GM21515 (cell line): Measurements from ENCODE around the gene SDR42E2.

Source experiments
- ATAC-seq: cut with Tn5 transposase; IDR thresholded peaks from one replicate; pipeline ENCODE4 v1.9.1; 2021; ENCODE audit not compliant: unreplicated experiment

The SDR42E2 gene

DNA sequence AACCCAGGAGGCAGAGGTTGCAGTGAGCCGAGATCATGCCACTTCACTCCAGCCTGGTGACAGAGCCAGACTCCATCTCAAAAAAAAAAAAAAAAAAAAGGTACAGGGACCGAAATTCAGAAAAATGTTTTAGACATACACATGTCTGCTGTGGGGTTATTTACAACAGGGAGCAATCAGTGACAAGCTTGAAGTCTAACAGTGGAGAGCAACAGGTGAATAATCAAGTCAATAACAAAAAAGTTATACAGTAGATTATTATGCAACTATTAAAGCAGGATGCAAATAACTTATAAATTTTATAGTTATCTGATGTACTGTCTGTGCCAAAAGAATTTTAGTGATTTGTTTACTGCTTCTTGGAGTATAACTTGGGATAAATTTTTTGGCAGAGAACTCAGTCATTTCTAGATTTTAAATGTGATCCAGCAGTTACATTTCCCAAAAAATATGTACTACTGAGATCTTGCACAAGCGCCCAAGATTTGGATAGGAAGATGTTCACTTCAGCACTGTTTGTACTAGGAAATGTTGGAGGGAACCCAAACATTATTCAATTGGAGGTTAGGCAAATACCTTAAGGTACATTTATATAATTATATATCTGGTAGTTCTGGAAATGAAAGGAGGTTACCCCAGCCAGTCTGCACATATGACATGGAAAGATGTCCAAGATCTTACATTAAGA is 77.9 kb downstream of the SDR42E2 start:
- no peak for ATAC-seq
